ENCODE results near the gene TMEM143. TPM values are rescaled to one million over a fixed set of nuclear protein-coding genes. Genes with fewer than 3 reads are reported as not detected.

Gene TMEM143
- total and polyA plus RNA-seq, 2 of the 8 experiments (the other 6 are each of a cell fraction or from before 2014, with no cell fraction given): 14.2 to 19.1 TPM

DNA sequence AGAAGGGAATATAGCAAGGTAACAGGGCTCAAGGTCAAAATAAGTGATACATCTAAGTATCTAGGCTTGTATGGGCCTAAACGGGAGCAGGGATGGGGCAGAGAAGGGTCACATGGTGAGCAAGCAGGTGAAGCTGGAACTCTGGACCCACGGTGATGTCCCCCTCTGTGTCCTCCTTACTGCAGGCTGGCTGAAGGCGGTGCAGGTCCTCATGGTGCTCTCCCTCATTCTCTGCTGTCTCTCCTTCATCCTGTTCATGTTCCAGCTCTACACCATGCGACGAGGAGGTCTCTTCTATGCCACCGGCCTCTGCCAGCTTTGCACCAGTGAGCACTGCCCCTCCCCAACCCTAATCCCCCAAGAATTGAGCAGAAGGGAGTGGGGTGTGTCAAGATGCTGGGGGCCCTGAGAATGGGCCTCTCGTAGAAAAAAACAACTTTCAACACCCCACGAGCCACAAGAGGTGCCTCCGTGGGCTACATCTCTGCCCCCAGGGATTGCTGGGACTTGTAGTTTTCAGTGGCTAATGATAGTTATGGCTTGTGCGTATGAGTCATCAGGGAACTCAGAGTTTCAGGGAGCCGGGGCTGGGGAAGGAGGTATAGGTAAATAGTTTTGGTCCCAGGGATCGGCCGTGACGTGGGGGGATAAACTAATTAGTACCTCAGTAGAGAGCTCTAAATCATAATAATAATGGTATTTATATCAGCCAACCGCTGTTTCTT lies 34.4 kb downstream of the TMEM143 start (continued):
- TF ChIP-seq GABPA (IDR thresholded peaks at IDR 0.05; ENCODE audit: borderline replicate concordance, insufficient read depth, low read length) (no peak), TAF1 (IDR thresholded peaks at IDR 0.05; ENCODE audit: low read depth, low read length) (no peak), NANOG (IDR thresholded peaks at IDR 0.05; ENCODE audit: insufficient read depth, low read depth, low read length, poor library complexity, severe bottlenecking) (no peak), HDAC6 (IDR thresholded peaks at IDR 0.05; ENCODE audit: low read depth, low read length) (no peak), JUND (IDR thresholded peaks at IDR 0.05; ENCODE audit: low read length) (peak; percentile 96), SP1 (IDR thresholded peaks at IDR 0.05; ENCODE audit: low read depth, low read length) (no peak), MAFK (IDR thresholded peaks at IDR 0.05; ENCODE audit: low read depth, low read length) (no peak)
- TF ChIP-seq, protein P1, sequence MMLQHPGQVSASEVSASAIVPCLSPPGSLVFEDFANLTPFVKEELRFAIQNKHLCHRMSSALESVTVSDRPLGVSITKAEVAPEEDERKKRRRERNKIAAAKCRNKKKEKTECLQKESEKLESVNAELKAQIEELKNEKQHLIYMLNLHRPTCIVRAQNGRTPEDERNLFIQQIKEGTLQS (IDR thresholded peaks at IDR 0.05; ENCODE audit: insufficient read depth, low read depth, low read length): peak; percentile 36; the same call in 1 of the 2 replicates
